IMR-90 (cell line): ENCODE data around the gene C14orf180. TPM values are rescaled to one million over a fixed set of nuclear protein-coding genes. Genes with fewer than 3 reads are reported as not detected.
A peak's percentile ranks its signal among the peaks of the same experiment; 100 is the strongest.

ENCODE experiments used
- ATAC-seq: fragments of 200-7000 bp; cut with Tn5 transposase; 2 replicates; pipeline ENCODE4 v1.9.1; 2020; ENCODE audit warnings: low read depth, mild to moderate bottlenecking, moderate library complexity
- BruUV-seq: library from RNA; stranded (reverse); fragments of 400-500 nt; replicated peaks from 2 replicates; lab custom pipeline; 2021; lab: Mats Ljungman, UMichigan
- CTCF ChIA-PET: fragments of 300-600 bp; formaldehyde crosslinking; extraction: SDS; loops from one replicate; lab custom pipeline; 2021; ENCODE audit warnings: antibody characterized with exemption; lab: Yijun Ruan, JAX
- POLR2A ChIA-PET: fragments of 300-600 bp; sonication (Branson Sonifier 250); formaldehyde crosslinking; loops from one replicate; lab custom pipeline; 2022; ENCODE audit warnings: antibody characterized with exemption; ENCODE audit not compliant: unreplicated experiment; lab: Charles Lee
- DNase-seq: peaks from one replicate; pipeline ENCODE4 v3.0.0; 2013
- H2AFZ ChIP-seq: replicated peaks from 2 replicates; pipeline ENCODE3; 2013; ENCODE audit warnings: low read length, mild to moderate bottlenecking; ENCODE audit not compliant: poor library complexity
- H2AK5ac ChIP-seq: 2 replicates; pipeline ENCODE4 v1.6.1; 2013; ENCODE audit warnings: low read depth, low read length, inconsistent platforms
- H2AK9ac ChIP-seq: replicated peaks from 2 replicates; pipeline ENCODE3; 2013; ENCODE audit warnings: mild to moderate bottlenecking, low read depth, low read length, moderate library complexity; ENCODE audit not compliant: poor library complexity
- H2BK120ac ChIP-seq: 2 replicates; pipeline ENCODE4 v1.6.1; 2013; ENCODE audit warnings: low read depth, low read length, inconsistent platforms
- H2BK15ac ChIP-seq: 3 replicates; pipeline ENCODE4 v1.6.1; 2013; ENCODE audit warnings: low read depth, low read length, inconsistent platforms
- H2BK20ac ChIP-seq: 2 replicates; pipeline ENCODE4 v1.6.1; 2013; ENCODE audit warnings: low read depth, mild to moderate bottlenecking, inconsistent platforms, low read length, moderate library complexity
- H2BK5ac ChIP-seq: 2 replicates; pipeline ENCODE4 v1.6.1; 2013; ENCODE audit warnings: mild to moderate bottlenecking, low read depth, low read length, inconsistent platforms; ENCODE audit not compliant: poor library complexity, severe bottlenecking
- H3K14ac ChIP-seq: replicated peaks from 2 replicates; pipeline ENCODE4 v1.6.1; 2013; ENCODE audit warnings: low read depth, low read length, inconsistent platforms
- H3K18ac ChIP-seq: 2 replicates; pipeline ENCODE4 v1.6.1; 2013; ENCODE audit warnings: low read depth, low read length, control low read depth
- H3K23ac ChIP-seq: 2 replicates; pipeline ENCODE4 v1.6.1; 2013; ENCODE audit warnings: low read depth, low read length, inconsistent platforms
- H3K27ac ChIP-seq: 2 replicates; pipeline ENCODE4 v1.5.1; 2013; ENCODE audit warnings: mild to moderate bottlenecking, control low read depth, low read length; ENCODE audit not compliant: insufficient read depth
- H3K27me3 ChIP-seq: 2 replicates; pipeline ENCODE4 v1.6.1; 2013; ENCODE audit warnings: low read length; ENCODE audit not compliant: control insufficient read depth, insufficient read depth
- H3K36me3 ChIP-seq: 2 replicates; pipeline ENCODE4 v1.6.1; 2013; ENCODE audit warnings: low read length, mixed read lengths; ENCODE audit not compliant: control insufficient read depth, insufficient read depth
- H3K4ac ChIP-seq: 2 replicates; pipeline ENCODE4 v1.6.1; 2013; ENCODE audit warnings: low read depth, low read length, inconsistent platforms
- H3K4me1 ChIP-seq: 2 replicates; pipeline ENCODE4 v1.6.1; 2013; ENCODE audit warnings: low read length, mixed read lengths; ENCODE audit not compliant: control insufficient read depth, insufficient read depth
- H3K4me2 ChIP-seq: 2 replicates; pipeline ENCODE4 v1.6.1; 2013; ENCODE audit warnings: low read depth, mild to moderate bottlenecking, control low read depth, low read length, moderate library complexity
- H3K4me3 ChIP-seq: 2 replicates; pipeline ENCODE4 v1.5.1; 2013; ENCODE audit warnings: low read depth, mild to moderate bottlenecking, control low read depth, low read length, moderate library complexity; ENCODE audit not compliant: insufficient read depth
- H3K56ac ChIP-seq: 2 replicates; pipeline ENCODE4 v1.6.1; 2013; ENCODE audit warnings: low read length, inconsistent platforms; ENCODE audit not compliant: insufficient read depth; ENCODE audit errors: extremely low read depth
- H3K79me1 ChIP-seq, 2 experiments: 2 replicates each; pipeline ENCODE4 v1.6.1; 2013; ENCODE audit warnings: low read length in 2 of 2, inconsistent platforms in 1 of 2, low read depth in 1 of 2
- H3K9ac ChIP-seq: 2 replicates; pipeline ENCODE4 v1.6.1; 2013; ENCODE audit warnings: low read depth, low read length, control low read depth
- H3K9me1 ChIP-seq: 2 replicates; pipeline ENCODE4 v1.6.1; 2013; ENCODE audit warnings: low read length, inconsistent platforms; ENCODE audit not compliant: insufficient read depth
- H3K9me3 ChIP-seq: 2 replicates; pipeline ENCODE4 v1.6.1; 2013; ENCODE audit warnings: low read length; ENCODE audit not compliant: control insufficient read depth, insufficient read depth
- H4K20me1 ChIP-seq: 2 replicates; pipeline ENCODE4 v1.6.1; 2013; ENCODE audit warnings: low read length, inconsistent platforms; ENCODE audit not compliant: insufficient read depth
- H4K5ac ChIP-seq: 2 replicates; pipeline ENCODE4 v1.6.1; 2013; ENCODE audit warnings: mild to moderate bottlenecking, low read depth, low read length, control low read depth
- H4K8ac ChIP-seq, 2 experiments: 2 replicates each; pipeline ENCODE4 v1.6.1; 2013; ENCODE audit warnings: low read depth in 2 of 2, low read length in 2 of 2, control low read depth in 1 of 2, inconsistent platforms in 1 of 2
- H4K91ac ChIP-seq: 2 replicates; pipeline ENCODE4 v1.6.1; 2013; ENCODE audit warnings: low read depth, low read length, inconsistent platforms; ENCODE audit not compliant: insufficient read depth
- BHLHE40 ChIP-seq: fragments of 150-350 bp; IDR thresholded peaks from 2 replicates; pipeline ENCODE4 v1.6.1; 2016; ENCODE audit warnings: mild to moderate bottlenecking, low read depth, low read length
- CEBPB ChIP-seq: IDR thresholded peaks from 2 replicates; pipeline ENCODE4 v1.6.1; 2012; ENCODE audit warnings: low read depth, low read length, improper control_type of control experiment
- CHD1 ChIP-seq: IDR thresholded peaks from 2 replicates; pipeline ENCODE4 v1.6.1; 2012; ENCODE audit warnings: low read depth, low read length, improper control_type of control experiment
- FOS ChIP-seq: fragments of 150-350 bp; IDR thresholded peaks from 2 replicates; pipeline ENCODE4 v1.6.1; 2016; ENCODE audit warnings: low read depth, low read length
- MAFK ChIP-seq: IDR thresholded peaks from 2 replicates; pipeline ENCODE4 v1.6.1; 2012; ENCODE audit warnings: low read depth, low read length, improper control_type of control experiment
- MAZ ChIP-seq: IDR thresholded peaks from 2 replicates; pipeline ENCODE4 v1.6.1; 2012; ENCODE audit warnings: low read depth, mild to moderate bottlenecking, low read length, improper control_type of control experiment, moderate library complexity, borderline replicate concordance
- MXI1 ChIP-seq: IDR thresholded peaks from 2 replicates; pipeline ENCODE4 v1.6.1; 2012; ENCODE audit warnings: low read depth, mild to moderate bottlenecking, low read length, moderate library complexity, borderline replicate concordance
- NFE2L2 ChIP-seq: fragments of 150-350 bp; IDR thresholded peaks from 2 replicates; pipeline ENCODE4 v1.6.1; 2016; ENCODE audit warnings: low read depth, mild to moderate bottlenecking, low read length
- POLR2A ChIP-seq: IDR thresholded peaks from 2 replicates; pipeline ENCODE4 v1.6.1; 2012; ENCODE audit warnings: mild to moderate bottlenecking, low read depth, low read length
- RAD21 ChIP-seq: IDR thresholded peaks from 2 replicates; pipeline ENCODE4 v1.6.1; 2012; ENCODE audit warnings: low read length, improper control_type of control experiment
- RCOR1 ChIP-seq: IDR thresholded peaks from 2 replicates; pipeline ENCODE4 v1.6.1; 2012; ENCODE audit warnings: mild to moderate bottlenecking, low read length, improper control_type of control experiment; ENCODE audit not compliant: insufficient replicate concordance
- RFX5 ChIP-seq: IDR thresholded peaks from 2 replicates; pipeline ENCODE4 v1.8.0; 2012; ENCODE audit warnings: low read depth, mild to moderate bottlenecking, low read length, moderate library complexity
- SMC3 ChIP-seq: fragments of 150-350 bp; IDR thresholded peaks from 2 replicates; pipeline ENCODE4 v1.6.1; 2016; ENCODE audit warnings: low read depth, mild to moderate bottlenecking, antibody characterized with exemption, low read length, moderate library complexity
- whole genome bisulfite sequencing, 2 experiments: methylation state at CpG; one replicate each; pipeline versions ENCODE4 v1.1.5 to v1.1.7; 2013; ENCODE audit warnings: missing lambda C conversion rate in 2 of 2; ENCODE audit not compliant: insufficient read length in 1 of 2; ENCODE audit errors: extremely low coverage in 2 of 2; 5-methylcytosine and 5-hydroxymethylcytosine counted together
- dilution Hi-C: fragments of 300-500 bp; cut with HindIII; formaldehyde crosslinking; loops from one replicate; pipeline ENCODE4 v1.14.3; 2018; ENCODE audit warnings: low sequenced_read_pairs; ENCODE audit not compliant: unreplicated experiment
- in situ Hi-C: fragments of 300-500 bp; cut with MboI; formaldehyde crosslinking; loops from 3 replicates; pipeline ENCODE4 v1.14.3; 2019; ENCODE audit warnings: low sequenced_read_pairs, inconsistent platforms, mixed read lengths
- intact Hi-C: fragments of 100-400 bp; cut with micrococcal nuclease; formaldehyde crosslinking; loops from 2 replicates; pipeline ENCODE4 v1.10.0; 2022
- polyA plus RNA-seq, 3 experiments: library from polyadenylated mRNA; depleted of rRNA; stranded (reverse); fragments of >200 nt; gene quantifications; 2 replicates each; pipeline ENCODE4 v1.2.3, GENCODE V29; 2012; ENCODE audit warnings: low replicate concordance in 1 of 3
- total RNA-seq: library from RNA; depleted of rRNA; stranded (reverse); fragments of >200 nt; gene quantifications from 2 replicates; pipeline ENCODE4 v1.2.3, GENCODE V29; 2012
- TF ChIP-seq, protein P1 (sequence below): fragments of 150-350 bp; IDR thresholded peaks from 2 replicates; pipeline ENCODE4 v1.6.1; 2017; ENCODE audit warnings: mild to moderate bottlenecking, antibody characterized with exemption, low read length, low read depth
- TF ChIP-seq, protein P2 (sequence below): fragments of 150-350 bp; IDR thresholded peaks from 2 replicates; pipeline ENCODE4 v1.6.1; 2016; ENCODE audit warnings: low read depth, mild to moderate bottlenecking, low read length, moderate library complexity, borderline replicate concordance
- TF ChIP-seq, protein P3 (sequence below): conservative IDR thresholded peaks from 2 replicates; pipeline ENCODE4 v1.5.1; 2012; ENCODE audit warnings: mild to moderate bottlenecking, low read depth, low read length, improper control_type of control experiment

The C14orf180 gene
- total and polyA plus RNA-seq, 2 of the 4 experiments (the other 2 are of a cell fraction), result not detected

DNA sequence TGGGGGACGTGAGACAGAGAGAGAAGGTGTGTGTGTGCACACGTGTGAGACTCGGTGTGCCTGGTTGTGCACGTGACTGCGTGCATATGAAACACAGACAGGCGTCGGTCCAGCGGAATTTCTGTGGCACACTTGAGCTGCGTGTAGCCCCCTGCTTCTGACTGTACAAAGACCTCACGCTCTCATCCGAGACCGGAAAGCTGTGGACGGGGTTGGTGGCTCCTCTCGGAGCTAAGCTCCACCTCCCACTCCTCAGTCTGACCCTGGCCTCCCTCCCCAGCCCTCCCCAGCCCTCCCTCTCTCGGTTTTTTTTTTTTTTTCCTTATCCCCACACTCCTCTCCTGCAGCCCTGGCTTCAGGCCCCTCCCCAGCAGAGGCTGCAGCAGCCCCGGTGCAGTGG is 8.3 kb upstream of the C14orf180 start:
- DNase-seq (no peak), ATAC-seq (no peak)
- 21% methylated on average over 9 of the region's 16 CpGs; no CpG with 5 or more reads in 1 of the 2 experiments for WGBS, 2 experiments
- ChIA-PET POLR2A (no interaction called here), CTCF (no interaction called here)
- Histone ChIP-seq H4K8ac (no peak overlapping the region), H3K79me1 (no peaks in the 10 kb centered on the region), H3K4me2 (no peak overlapping the region), H2BK5ac (no peak overlapping the region), H2BK20ac (no peak overlapping the region), H2AK9ac (peak overlapping the region; percentile 37), H4K91ac (no peak overlapping the region), H4K20me1 (no peaks in the 10 kb centered on the region), H4K5ac (no peak overlapping the region), H2AK5ac (no peak overlapping the region), H2BK15ac (no peak overlapping the region), H3K27ac (no peak overlapping the region), H3K18ac (no peak overlapping the region), H3K27me3 (peaks cover 5% of the 10 kb centered on the region; the same call in 1 of the 2 replicates), H3K23ac (no peak overlapping the region), H3K9ac (no peak overlapping the region), H3K14ac (no peak overlapping the region), H3K4me1 (no peaks in the 10 kb centered on the region), H3K4ac (no peak overlapping the region), H3K36me3 (no peaks in the 10 kb centered on the region), H3K9me3 (no peaks in the 10 kb centered on the region), H2BK120ac (no peak overlapping the region), H3K56ac (no peak overlapping the region), H3K4me3 (no peak overlapping the region), H2AFZ (no peak overlapping the region), H3K9me1 (no peaks in the 10 kb centered on the region)
- dilution Hi-C loops (no loop called here), in situ Hi-C loops (loop anchor here (25.0 kb wide), 1 partner anchor 484 kb away; the partner anchor contains the start of gene ASPG), intact Hi-C loops (no loop called here)
- TF ChIP-seq CHD1 (no peak), CEBPB (no peak), BHLHE40 (no peak), MXI1 (no peak), FOS (no peak), POLR2A (no peak), SMC3 (no peak), MAFK (no peak), RAD21 (no peak), MAZ (no peak), RCOR1 (no peak), NFE2L2 (no peak), RFX5 (no peak)
- TF ChIP-seq, protein P1, sequence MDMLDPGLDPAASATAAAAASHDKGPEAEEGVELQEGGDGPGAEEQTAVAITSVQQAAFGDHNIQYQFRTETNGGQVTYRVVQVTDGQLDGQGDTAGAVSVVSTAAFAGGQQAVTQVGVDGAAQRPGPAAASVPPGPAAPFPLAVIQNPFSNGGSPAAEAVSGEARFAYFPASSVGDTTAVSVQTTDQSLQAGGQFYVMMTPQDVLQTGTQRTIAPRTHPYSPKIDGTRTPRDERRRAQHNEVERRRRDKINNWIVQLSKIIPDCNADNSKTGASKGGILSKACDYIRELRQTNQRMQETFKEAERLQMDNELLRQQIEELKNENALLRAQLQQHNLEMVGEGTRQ, result no peak
- TF ChIP-seq, protein P2, sequence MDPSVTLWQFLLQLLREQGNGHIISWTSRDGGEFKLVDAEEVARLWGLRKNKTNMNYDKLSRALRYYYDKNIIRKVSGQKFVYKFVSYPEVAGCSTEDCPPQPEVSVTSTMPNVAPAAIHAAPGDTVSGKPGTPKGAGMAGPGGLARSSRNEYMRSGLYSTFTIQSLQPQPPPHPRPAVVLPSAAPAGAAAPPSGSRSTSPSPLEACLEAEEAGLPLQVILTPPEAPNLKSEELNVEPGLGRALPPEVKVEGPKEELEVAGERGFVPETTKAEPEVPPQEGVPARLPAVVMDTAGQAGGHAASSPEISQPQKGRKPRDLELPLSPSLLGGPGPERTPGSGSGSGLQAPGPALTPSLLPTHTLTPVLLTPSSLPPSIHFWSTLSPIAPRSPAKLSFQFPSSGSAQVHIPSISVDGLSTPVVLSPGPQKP, result no peak
- TF ChIP-seq, protein P3, sequence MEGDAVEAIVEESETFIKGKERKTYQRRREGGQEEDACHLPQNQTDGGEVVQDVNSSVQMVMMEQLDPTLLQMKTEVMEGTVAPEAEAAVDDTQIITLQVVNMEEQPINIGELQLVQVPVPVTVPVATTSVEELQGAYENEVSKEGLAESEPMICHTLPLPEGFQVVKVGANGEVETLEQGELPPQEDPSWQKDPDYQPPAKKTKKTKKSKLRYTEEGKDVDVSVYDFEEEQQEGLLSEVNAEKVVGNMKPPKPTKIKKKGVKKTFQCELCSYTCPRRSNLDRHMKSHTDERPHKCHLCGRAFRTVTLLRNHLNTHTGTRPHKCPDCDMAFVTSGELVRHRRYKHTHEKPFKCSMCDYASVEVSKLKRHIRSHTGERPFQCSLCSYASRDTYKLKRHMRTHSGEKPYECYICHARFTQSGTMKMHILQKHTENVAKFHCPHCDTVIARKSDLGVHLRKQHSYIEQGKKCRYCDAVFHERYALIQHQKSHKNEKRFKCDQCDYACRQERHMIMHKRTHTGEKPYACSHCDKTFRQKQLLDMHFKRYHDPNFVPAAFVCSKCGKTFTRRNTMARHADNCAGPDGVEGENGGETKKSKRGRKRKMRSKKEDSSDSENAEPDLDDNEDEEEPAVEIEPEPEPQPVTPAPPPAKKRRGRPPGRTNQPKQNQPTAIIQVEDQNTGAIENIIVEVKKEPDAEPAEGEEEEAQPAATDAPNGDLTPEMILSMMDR, result no peak
- BruUV-seq, result no TSS peak
